ENCODE results near the gene AMFR.

The AMFR gene

DNA sequence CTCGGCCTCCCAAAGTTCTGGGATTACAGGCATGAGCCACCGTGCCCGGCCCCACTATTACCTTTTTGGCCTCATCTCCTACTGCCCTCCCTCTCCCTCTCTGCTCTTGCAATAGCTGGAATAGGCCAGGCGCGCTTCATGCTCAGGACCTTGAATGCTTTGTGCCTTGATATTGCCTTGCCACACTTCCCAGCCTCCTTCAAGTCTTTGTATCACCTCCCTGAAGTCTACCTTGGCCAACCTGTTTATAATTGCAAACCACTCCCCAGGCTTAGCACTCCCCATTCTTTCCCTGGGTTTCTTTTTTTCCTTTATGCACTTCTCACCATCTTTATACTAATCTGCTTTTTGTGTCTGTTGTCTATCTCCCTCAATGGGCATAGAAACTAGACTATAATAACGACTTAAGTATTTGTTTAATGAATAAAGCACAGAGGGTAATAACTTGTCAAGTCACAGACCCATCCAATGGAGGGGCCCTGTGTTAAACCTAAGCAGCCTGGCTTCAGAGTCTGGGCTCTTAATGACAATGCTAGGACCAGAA lies 32.7 kb upstream of the AMFR start:
- no peak for TF ChIP-seq TAF1 (IDR thresholded peaks at IDR 0.05; ENCODE audit: borderline replicate concordance, insufficient read depth, low read length)
- no peak for TF ChIP-seq FOXP2 (optimal IDR thresholded peaks at IDR 0.05; ENCODE audit: borderline replicate concordance, extremely low read depth, extremely low read length, insufficient read depth)
- TF ChIP-seq SIN3A (IDR thresholded peaks at IDR 0.05; ENCODE audit: borderline replicate concordance, insufficient read depth, low read length), result no peak
- no peak for TF ChIP-seq REST (IDR thresholded peaks at IDR 0.05; ENCODE audit: insufficient read depth in 1 of 2, low read depth in 2 of 2, low read length in 2 of 2)
- no peak for TF ChIP-seq POLR2AphosphoS5 (IDR thresholded peaks at IDR 0.05; ENCODE audit: low read depth, low read length)

DNA sequence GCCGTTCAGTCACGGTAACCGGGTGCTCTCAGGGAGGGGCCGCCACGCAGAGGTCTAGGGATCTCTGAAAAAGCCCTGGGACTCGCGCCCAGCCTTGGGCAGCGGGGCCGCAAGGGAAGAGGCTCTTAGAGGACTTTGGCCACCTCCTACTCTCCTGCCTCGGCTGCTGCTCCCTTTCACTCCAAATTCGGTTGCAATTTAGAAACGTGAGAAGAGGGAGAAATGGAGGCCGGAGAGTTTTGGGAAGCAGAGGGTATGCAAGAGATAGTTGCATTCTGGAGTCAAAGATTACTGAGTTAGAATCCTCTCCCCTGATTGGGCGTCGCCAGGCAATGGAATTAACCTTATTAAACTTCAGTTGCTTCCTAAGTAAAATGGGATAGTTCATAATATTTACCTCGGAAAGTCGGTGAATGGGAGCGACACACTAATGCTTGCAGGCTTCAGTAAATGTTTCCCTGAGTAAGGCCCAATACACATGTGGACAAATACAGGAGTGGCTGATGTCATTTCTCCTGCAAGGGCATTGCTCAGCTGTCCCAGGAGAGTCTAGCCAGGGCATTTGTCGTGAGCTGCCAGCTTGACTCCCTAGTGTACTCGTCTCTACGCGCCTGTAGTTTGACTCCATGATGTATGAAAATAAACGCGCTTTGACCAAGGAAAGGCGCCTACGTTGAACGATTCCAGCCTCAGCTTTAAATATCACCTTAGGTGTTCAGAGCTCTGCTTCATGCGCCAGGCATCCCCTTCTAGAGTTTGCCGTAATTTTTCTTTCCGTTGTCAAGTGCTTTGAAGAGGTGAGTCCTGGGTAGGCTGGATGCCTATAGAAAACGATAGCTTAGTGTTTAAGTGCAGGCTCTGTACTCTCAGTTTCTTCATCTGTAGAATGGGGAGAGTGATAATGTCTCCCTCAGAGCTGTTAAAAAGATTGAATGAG lies 26.7 kb upstream of the AMFR start:
- TF ChIP-seq REST (IDR thresholded peaks at IDR 0.05; ENCODE audit: insufficient read depth in 1 of 2, low read depth in 2 of 2, low read length in 2 of 2), result no peak

DNA sequence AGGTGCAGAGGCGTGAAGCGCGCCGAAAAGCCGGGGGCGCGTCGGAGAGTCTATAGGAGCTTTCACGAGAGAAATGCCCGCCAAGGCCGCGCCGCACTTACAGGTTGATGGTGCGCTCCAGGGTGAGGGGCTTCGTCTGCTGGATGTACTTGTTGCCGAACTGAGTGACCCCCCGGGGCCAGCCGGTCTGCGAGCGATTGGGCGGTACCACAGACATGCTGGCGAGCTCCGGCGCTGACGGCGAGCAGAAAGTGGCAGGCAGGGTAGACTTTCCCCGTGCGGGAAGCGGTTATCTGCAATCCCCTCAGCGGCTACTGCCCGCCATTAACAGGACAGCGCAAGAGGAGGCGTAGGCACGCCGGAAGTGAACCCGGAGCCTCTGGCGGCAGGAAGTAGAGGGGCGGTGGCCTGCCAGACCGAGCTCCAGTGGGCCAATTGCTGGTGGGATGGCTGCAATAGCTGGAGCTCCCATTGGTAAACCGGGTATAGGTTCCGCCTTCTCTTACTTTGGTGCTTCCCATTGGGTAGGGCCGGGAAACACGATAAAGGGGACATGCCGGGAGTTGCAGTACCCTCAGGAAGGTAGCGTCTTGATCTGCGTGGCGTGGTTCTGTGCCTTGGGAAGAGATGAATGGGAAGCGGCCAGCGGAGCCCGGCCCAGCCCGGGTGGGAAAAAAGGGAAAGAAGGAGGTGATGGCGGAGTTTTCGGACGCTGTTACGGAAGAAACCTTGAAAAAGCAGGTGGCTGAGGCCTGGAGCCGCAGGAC lies 25.8 kb upstream of the AMFR start, which contains the start of the genes NUDT21 and OGFOD1:
Gene NUDT21 (minus strand): TSS at position 347 of the 767 bp plus-strand sequence. CDS start 130 bp downstream, at position 217.
Gene OGFOD1 (plus strand): TSS at position 569 of the 767 bp plus-strand sequence. CDS start 59 bp downstream, at position 628.
- TF ChIP-seq POLR2AphosphoS5 (IDR thresholded peaks at IDR 0.05; ENCODE audit: low read depth, low read length), result peak; percentile 76
- TF ChIP-seq TAF1 (IDR thresholded peaks at IDR 0.05; ENCODE audit: borderline replicate concordance, insufficient read depth, low read length), result peak; percentile 77
- no peak for TF ChIP-seq REST (IDR thresholded peaks at IDR 0.05; ENCODE audit: insufficient read depth in 1 of 2, low read depth in 2 of 2, low read length in 2 of 2)

- no peak for TF ChIP-seq REST (IDR thresholded peaks at IDR 0.05; ENCODE audit: insufficient read depth in 1 of 2, low read depth in 2 of 2, low read length in 2 of 2)
- TF ChIP-seq POLR2AphosphoS5 (IDR thresholded peaks at IDR 0.05; ENCODE audit: low read depth, low read length), result no peak
- TF ChIP-seq SIN3A (IDR thresholded peaks at IDR 0.05; ENCODE audit: borderline replicate concordance, insufficient read depth, low read length), result no peak
- TF ChIP-seq FOXP2 (optimal IDR thresholded peaks at IDR 0.05; ENCODE audit: borderline replicate concordance, extremely low read depth, extremely low read length, insufficient read depth), result no peak
- no peak for TF ChIP-seq TAF1 (IDR thresholded peaks at IDR 0.05; ENCODE audit: borderline replicate concordance, insufficient read depth, low read length)
These were observed 25.1 kb upstream of the AMFR start for GRCh38 chr16:56450275-56450985.
